IPS-15b (cell line): ENCODE data around the gene PHACTR3.

Source experiments
- H3K27me3 ChIP-seq: one replicate; pipeline ENCODE4 v1.6.1; 2013; ENCODE audit warnings: low read length; ENCODE audit not compliant: control insufficient read depth, insufficient read depth
- H3K36me3 ChIP-seq: one replicate; pipeline ENCODE4 v1.6.1; 2013; ENCODE audit warnings: low read length; ENCODE audit not compliant: control insufficient read depth, insufficient read depth
- H3K4me1 ChIP-seq: one replicate; pipeline ENCODE4 v1.6.1; 2013; ENCODE audit warnings: mild to moderate bottlenecking, low read length; ENCODE audit not compliant: control insufficient read depth, insufficient read depth
- H3K4me3 ChIP-seq: one replicate; pipeline ENCODE4 v1.5.1; 2013; ENCODE audit warnings: low read depth, low read length
- H3K9ac ChIP-seq: one replicate; pipeline ENCODE4 v1.6.1; 2013; ENCODE audit warnings: low read depth, mild to moderate bottlenecking, low read length
- H3K9me3 ChIP-seq: one replicate; pipeline ENCODE4 v1.6.1; 2013; ENCODE audit warnings: mild to moderate bottlenecking, low read length; ENCODE audit not compliant: control insufficient read depth, insufficient read depth

Gene PHACTR3

DNA sequence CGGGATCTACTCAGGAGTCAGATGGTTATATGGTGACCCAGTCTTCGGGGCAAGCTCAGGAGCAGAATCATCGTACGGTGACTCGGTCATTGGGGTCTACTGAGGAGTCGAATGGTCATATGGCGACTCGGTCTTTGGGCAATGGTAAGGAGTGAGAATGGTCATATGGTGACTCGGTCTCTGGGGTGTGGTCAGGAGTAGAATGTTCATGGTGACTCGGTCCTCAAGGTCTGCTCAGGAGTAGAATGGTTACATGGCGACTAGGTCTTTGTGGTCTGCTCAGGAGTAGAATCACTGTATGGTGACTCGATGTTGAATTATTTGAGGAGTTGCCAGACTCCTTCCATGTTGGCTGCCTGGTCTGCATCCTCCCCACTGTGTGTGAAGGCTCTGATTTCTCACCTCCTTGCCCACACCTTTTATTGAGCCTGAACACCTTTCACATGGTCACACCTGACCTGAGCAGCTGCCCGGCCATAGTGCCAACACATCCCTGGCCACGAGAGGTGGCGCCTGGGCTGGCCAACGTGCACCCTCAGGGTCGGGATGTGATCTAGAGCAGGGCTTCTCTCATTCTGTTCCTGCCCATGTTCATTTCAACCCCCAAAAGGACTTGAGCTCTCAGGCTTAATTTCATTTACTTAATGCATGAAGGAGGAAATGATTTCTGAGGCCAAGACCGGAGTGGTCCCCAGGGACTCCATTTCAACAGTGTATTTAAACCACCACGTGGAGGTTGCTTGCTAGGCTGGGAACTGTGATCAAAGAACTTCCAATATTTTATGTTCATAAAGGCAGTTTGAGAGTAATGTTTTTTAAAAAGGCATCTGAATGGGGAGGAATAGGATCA is 119.5 kb downstream of the PHACTR3 start:
- Histone ChIP-seq H3K4me1 (no peaks in the 10 kb centered on the region), H3K9ac (no peak overlapping the region), H3K27me3 (no peaks in the 10 kb centered on the region), H3K4me3 (no peak overlapping the region), H3K9me3 (no peaks in the 10 kb centered on the region), H3K36me3 (no peaks in the 10 kb centered on the region)

DNA sequence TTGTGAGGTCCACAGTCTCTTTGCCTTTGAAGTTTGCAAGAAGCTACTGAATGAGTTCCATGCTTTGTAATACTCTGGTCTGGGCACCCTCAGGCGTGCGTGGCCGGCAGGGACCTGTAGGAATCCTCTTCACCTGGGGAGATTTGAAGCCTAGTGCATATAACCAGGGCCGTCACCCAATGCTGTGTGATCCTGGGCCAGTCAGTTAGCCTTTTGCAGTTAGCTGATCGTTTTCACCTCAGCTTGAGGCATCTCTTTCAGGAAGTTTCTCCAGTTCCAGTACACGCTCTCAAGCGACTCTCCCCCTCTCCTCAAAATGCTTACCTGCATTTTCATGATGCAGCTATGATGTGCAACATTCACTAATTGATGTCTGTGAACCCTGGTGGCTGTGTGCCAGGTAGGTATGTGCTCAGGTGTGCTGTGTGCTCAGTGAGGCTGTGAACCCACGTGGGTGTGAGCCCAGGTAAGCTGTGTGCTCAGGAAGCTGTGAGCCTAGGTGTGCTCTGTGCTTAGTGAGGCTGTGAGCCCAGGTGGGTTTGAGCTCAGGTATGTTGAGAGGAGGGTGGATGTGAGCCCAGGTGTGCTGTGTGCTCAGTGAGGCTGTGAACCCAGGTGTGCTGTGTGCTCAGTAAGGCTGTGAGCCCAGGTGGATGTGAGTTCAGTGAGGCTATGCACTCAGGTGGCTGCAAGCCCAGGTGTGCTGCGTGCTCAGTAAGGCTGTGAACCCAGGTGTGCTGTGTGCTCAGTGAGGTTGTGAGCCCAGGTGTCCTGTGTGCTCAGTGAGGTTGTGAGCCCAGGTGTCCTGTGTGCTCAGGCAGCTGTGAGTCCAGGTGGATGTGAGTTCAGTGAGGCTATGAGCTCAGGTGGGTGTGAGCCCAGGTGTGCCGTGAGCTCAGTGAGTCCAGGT is 120.4 kb downstream of the PHACTR3 start:
- Histone ChIP-seq H3K4me1 (no peaks in the 10 kb centered on the region), H3K9ac (no peak overlapping the region), H3K27me3 (no peaks in the 10 kb centered on the region), H3K4me3 (no peak overlapping the region), H3K36me3 (no peaks in the 10 kb centered on the region), H3K9me3 (no peaks in the 10 kb centered on the region)

DNA sequence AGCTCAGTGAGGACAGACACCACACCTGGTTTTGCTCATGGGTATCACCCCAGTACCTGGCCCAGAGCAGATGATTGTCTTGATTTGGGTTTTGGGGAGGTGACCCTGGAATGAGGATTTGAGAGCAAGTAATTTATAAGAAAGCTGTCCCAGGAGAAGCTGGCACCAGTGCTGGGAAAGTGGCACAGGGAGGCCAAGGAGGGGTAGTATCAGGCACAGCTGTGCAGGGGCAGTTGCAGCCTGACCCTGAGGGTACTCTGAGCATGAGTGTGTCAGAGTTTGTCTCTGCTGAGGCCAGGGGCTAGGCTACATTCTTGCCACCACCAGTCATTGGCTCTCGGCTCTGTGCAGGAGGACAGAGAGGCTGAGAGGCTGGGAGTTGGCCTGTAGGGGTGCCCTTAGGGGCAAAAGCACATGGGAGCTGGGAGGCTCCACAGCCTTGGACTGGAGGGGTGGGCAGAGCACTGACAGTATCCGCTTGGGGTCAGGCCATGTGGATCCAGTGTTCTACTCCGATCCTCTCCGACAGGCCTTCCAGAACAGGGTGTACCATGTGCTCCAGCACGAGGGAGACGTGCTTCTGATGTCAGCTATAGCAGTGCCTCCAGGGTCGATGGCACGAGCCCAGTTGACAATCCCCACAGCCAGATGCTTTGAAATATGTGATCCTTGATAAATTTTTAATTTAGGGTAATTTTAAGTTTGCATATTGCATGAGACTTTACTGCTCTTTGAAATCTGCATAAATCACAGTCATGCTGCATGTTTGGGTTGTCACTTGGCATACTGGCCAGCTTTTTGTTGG is 121.3 kb downstream of the PHACTR3 start:
- no peak overlapping the region for H3K4me3 ChIP-seq
- H3K9ac ChIP-seq: no peak overlapping the region
- no peaks in the 10 kb centered on the region for H3K27me3 ChIP-seq
- H3K4me1 ChIP-seq: no peaks in the 10 kb centered on the region
- no peaks in the 10 kb centered on the region for H3K36me3 ChIP-seq
- H3K9me3 ChIP-seq: no peaks in the 10 kb centered on the region

DNA sequence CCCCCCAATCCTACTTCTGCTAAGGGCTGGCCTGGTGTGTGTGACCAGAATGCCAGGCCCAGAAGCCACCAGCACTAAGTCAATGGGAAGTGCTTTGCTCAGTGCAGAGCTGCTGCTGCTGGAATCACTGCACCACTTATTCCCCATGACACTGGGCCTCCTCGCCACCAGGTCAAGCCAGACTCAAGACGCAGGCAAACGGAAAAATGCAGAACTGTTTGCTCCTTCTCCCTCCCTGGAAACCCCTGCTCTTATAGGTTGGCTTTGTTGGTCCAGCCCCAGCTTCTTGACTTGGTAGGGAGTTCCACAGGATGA is 121.9 kb downstream of the PHACTR3 start:
- no peaks in the 10 kb centered on the region for H3K27me3 ChIP-seq
- no peaks in the 10 kb centered on the region for H3K4me1 ChIP-seq
- H3K36me3 ChIP-seq: no peaks in the 10 kb centered on the region
- no peak overlapping the region for H3K4me3 ChIP-seq
- no peak overlapping the region for H3K9ac ChIP-seq
- H3K9me3 ChIP-seq: no peaks in the 10 kb centered on the region

DNA sequence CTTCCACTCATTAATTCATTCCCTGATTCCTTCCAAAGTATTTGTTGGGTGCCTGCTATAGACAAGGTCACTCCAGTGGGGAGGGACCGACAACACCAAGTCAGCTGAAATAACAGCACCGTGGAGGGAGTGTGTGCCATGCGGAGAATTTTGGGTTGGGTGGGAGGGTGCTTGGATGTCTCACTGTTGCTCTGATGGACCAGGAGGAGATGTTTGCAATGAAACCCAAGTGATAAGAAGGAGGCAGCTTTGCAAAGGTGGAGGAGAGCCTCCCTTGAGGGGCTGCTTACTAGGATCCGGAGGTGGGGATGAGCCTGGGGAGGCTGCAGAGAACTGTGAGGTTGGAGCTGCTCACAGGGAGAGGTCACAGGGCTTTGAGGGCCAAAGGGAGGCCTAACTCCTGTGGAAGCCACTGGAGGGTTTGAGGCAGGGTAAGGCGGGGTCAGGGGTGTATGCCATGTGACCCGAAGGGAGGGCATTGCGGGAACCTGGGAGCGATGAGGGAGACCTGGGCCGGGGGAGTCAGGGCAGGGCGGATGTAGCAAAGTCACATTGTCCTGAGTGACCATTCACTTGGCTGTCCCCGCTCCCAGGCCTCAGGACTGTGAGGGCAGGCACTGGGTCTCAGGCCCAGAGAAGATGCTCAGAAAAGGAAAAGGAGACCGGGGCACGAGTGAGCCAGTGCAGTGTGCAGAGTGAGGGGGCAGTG is 124.5 kb downstream of the PHACTR3 start:
- Histone ChIP-seq H3K27me3 (peaks cover 5% of the 10 kb centered on the region), H3K4me3 (no peak overlapping the region), H3K4me1 (no peaks in the 10 kb centered on the region), H3K9me3 (no peaks in the 10 kb centered on the region), H3K9ac (no peak overlapping the region), H3K36me3 (no peaks in the 10 kb centered on the region)

GRCh38 chr20:59729506-59729905 is 125.2 kb downstream of the PHACTR3 start:
- H3K9ac ChIP-seq: no peak overlapping the region
- H3K4me1 ChIP-seq: no peaks in the 10 kb centered on the region
- H3K4me3 ChIP-seq: no peak overlapping the region
- no peaks in the 10 kb centered on the region for H3K9me3 ChIP-seq
- peaks cover 5% of the 10 kb centered on the region for H3K27me3 ChIP-seq
- H3K36me3 ChIP-seq: no peaks in the 10 kb centered on the region

DNA sequence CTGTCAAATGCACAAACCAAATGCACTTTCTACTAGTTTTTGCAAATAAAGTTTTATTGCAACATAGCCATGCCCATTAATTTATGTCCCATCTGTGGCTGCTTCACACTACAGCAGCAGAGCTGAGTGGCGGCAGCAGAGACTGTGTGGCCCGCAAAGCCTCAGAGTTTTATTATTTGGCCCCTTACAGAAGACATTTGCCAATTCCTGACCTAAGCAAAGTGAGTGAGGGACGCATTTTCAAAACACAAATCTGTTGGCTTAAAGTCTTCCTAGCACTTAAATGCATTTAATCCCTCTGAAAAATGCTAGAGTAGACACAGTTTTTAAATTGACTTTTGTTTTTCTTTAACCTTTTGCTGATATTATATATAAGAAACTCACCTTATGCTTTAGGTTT is 126.4 kb downstream of the PHACTR3 start:
- H3K9ac ChIP-seq: no peak overlapping the region
- peaks cover 5% of the 10 kb centered on the region for H3K27me3 ChIP-seq
- no peaks in the 10 kb centered on the region for H3K4me1 ChIP-seq
- no peaks in the 10 kb centered on the region for H3K36me3 ChIP-seq
- no peak overlapping the region for H3K4me3 ChIP-seq
- H3K9me3 ChIP-seq: no peaks in the 10 kb centered on the region

DNA sequence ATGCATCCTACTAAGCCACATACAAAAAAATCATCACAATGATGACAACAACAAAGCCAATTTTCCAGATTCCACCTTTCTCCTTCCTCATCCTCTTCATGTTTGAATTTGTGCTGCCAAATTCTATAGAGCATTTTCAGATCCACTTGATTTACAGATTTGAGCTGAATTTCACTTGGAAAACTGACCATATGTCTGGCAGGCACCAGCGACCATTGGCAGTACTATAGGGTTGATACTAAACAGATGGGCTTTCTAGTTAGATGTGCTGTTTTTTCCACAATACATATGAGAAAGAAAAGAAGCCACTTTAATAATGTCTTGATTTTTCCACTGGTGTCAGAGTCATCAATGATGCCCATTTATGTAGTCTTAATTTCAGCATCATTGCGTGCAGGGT is 127.0 kb downstream of the PHACTR3 start:
- Histone ChIP-seq H3K9ac (no peak overlapping the region), H3K4me3 (no peak overlapping the region), H3K9me3 (no peaks in the 10 kb centered on the region), H3K36me3 (no peaks in the 10 kb centered on the region), H3K27me3 (peaks cover 5% of the 10 kb centered on the region), H3K4me1 (no peaks in the 10 kb centered on the region)

- H3K27me3 ChIP-seq: peaks cover 8% of the 10 kb centered on the region
- H3K9me3 ChIP-seq: no peaks in the 10 kb centered on the region
- H3K4me1 ChIP-seq: no peaks in the 10 kb centered on the region
- no peak overlapping the region for H3K4me3 ChIP-seq
- no peaks in the 10 kb centered on the region for H3K36me3 ChIP-seq
- no peak overlapping the region for H3K9ac ChIP-seq
Measured at GRCh38 chr20:59733351-59733750, 129.0 kb downstream of the PHACTR3 start.

DNA sequence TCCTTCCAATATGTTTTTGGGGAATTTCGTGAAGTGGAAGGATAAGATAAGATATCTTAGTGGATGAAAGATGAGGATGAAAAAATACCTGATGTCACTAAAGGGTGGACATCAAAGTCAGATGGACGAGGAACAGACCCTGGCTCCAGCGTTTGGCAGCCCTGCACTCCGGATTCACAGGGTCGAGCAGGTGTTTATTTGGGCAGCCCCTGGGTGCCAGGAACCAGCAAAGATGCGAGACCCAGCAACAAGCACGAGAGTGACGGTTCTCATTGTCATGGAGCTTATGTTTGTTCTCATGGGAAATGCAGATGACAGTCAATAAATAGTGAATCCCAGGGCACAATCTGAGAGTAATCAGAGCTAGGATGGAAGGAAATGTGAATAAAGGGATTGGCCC is 131.1 kb downstream of the PHACTR3 start:
- Histone ChIP-seq H3K9me3 (no peaks in the 10 kb centered on the region), H3K4me3 (no peak overlapping the region), H3K27me3 (peaks cover 8% of the 10 kb centered on the region), H3K9ac (no peak overlapping the region), H3K4me1 (no peaks in the 10 kb centered on the region), H3K36me3 (no peaks in the 10 kb centered on the region)

DNA sequence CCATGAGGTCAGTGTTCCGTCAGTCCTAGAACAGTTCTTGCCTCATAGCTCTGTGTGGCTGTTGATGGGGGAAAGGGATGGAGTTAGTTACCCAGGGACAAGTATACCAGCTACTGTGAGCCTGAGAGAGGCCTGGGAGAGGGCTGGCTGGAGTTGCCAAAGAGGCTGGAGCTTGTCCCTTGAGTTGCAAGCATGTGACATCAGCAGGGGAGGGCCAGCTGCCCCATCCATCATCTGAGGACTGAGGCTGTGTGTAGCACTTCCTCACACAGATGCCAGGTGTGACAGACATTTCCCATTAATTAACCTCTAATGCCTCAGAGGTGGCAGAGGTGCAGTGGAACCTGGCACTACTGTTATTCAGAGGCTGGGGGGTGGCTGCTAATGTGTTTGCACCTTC is 131.6 kb downstream of the PHACTR3 start:
- Histone ChIP-seq H3K9ac (no peak overlapping the region), H3K4me1 (no peaks in the 10 kb centered on the region)

More for the DNA sequence above, 131.6 kb downstream of the PHACTR3 start:
- Histone ChIP-seq H3K27me3 (peaks cover 8% of the 10 kb centered on the region), H3K4me3 (no peak overlapping the region), H3K36me3 (no peaks in the 10 kb centered on the region), H3K9me3 (no peaks in the 10 kb centered on the region)
